Esophagus squamous epithelium (tissue), 4 donors: ENCODE results near the gene ERAL1.

ENCODE experiments used
- POLR2A ChIP-seq, 4 donors: fragments of 450-650 bp; IDR thresholded peaks; one replicate each; pipeline ENCODE4 v1.6.1; 2017; ENCODE audit warnings: antibody characterized with exemption in 4 of 4, mild to moderate bottlenecking in 4 of 4, moderate library complexity in 3 of 4
- TF ChIP-seq, protein P1 (sequence below), 6 experiments: fragments of 450-650 bp in 4 of 6; fragments of 200-600 bp in 2 of 6; sonication (generic) in 2 of 6; IDR thresholded peaks; one replicate each; pipeline ENCODE4 v1.5.1; 2016 to 2019; ENCODE audit warnings: antibody characterized with exemption in 6 of 6, mild to moderate bottlenecking in 4 of 6, moderate library complexity in 4 of 6

DNA sequence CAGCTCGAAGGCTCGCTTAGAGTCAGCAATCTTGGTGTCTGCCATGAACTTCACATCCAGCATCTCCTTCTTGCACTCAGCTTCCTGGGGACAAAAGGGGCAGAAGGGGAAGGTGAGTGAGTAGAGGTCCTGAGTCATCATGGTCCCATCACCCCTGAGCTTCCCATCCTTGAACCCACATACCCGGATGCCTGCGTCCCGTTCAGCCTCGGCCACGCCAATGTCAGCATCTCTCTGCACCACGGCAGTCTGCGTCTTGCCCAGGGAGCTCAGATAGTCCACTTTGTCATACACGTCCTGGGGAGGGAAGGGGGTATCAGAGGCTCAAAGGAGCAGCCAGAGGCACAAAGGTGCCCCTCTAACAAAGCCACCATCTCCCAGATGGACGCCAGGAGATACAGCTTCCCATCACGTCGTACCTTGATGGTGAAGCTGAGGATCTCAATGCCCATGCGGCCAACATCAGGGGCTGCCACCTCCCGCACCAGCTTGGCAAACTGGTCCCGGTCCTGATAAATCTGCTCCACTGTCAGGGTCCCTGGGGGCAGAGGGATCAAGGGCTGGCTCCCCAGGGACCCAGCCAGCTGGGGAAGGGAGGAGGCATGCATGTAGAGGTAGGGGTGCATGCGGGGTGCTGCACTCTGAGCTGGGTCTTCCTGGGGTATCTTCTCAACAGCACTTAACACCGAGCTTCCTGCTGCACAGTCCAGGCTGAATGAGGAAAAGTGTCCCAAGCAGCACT lies 27.5 kb downstream of the ERAL1 start:
- TF ChIP-seq POLR2A (IDR thresholded peaks at IDR 0.05): no peak
- TF ChIP-seq, protein P1, sequence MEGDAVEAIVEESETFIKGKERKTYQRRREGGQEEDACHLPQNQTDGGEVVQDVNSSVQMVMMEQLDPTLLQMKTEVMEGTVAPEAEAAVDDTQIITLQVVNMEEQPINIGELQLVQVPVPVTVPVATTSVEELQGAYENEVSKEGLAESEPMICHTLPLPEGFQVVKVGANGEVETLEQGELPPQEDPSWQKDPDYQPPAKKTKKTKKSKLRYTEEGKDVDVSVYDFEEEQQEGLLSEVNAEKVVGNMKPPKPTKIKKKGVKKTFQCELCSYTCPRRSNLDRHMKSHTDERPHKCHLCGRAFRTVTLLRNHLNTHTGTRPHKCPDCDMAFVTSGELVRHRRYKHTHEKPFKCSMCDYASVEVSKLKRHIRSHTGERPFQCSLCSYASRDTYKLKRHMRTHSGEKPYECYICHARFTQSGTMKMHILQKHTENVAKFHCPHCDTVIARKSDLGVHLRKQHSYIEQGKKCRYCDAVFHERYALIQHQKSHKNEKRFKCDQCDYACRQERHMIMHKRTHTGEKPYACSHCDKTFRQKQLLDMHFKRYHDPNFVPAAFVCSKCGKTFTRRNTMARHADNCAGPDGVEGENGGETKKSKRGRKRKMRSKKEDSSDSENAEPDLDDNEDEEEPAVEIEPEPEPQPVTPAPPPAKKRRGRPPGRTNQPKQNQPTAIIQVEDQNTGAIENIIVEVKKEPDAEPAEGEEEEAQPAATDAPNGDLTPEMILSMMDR (IDR thresholded peaks at IDR 0.05): no peak
